ENCODE data around the gene DCBLD1.

DCBLD1 gene

DNA sequence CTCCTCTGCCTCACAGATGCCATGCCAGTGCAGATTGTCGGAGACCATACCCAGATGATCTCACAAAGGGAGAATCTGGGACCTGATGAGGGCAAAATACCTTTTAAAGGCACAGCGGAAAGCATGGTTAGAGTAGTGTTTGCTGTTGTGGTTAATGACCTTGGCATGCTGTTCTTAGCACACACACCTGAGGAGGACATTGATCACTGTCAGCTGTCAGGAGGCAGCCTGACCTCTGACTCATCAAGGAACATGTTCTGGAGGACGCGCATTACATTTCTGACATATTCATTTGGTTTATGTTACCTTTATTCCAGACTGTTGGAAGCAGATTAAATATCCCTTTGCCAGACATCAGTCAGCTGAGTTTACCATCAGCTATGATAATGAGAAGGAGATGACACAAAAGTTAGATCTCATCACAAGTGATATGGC is 62.7 kb downstream of the DCBLD1 start:
- H3K4me1 ChIP-seq (ENCODE audit: control insufficient read depth, insufficient read depth, low read length): peaks cover 2% of the 10 kb centered on the region; the same call in 1 of the 2 replicates
- WGBS (ENCODE audit: insufficient coverage, insufficient read length): no CpG with 5 or more reads among the region's 4 CpGs
- H3K27me3 ChIP-seq (ENCODE audit: control insufficient read depth, insufficient read depth, low read length): no peaks in the 10 kb centered on the region
- H3K4me3 ChIP-seq (ENCODE audit: low read length): no peak overlapping the region
- no peak overlapping the region for H3K27ac ChIP-seq (ENCODE audit: low read length)
- no peaks in the 10 kb centered on the region for H3K9me3 ChIP-seq (ENCODE audit: control insufficient read depth, insufficient read depth, low read length)
- H3K36me3 ChIP-seq (ENCODE audit: control insufficient read depth, insufficient read depth, low read length): no peaks in the 10 kb centered on the region
- DNase-seq (ENCODE audit: low read depth, low spot score): no peak

DNA sequence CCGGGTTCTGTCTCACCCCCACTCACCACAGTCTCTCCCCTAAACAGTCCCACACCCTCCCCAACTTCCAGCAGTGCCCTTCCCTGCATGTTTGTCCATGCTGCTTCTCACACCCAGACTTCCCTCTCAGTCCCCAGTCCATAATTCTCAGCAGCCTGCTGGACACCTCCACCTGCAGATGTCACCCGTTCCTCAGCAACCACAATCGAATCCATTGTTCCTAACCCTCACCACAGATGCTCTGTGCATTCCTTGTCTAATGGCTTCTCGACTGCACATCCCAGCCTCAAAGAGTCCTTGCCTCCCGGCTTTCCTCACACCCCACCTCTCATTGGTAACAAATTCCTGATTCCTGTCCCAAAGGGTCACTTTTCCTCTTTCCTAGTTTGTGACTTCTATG is 64.2 kb downstream of the DCBLD1 start:
- WGBS (ENCODE audit: insufficient coverage, insufficient read length): no CpG with 5 or more reads among the region's 5 CpGs
- H3K36me3 ChIP-seq (ENCODE audit: control insufficient read depth, insufficient read depth, low read length): no peaks in the 10 kb centered on the region
- no peak overlapping the region for H3K27ac ChIP-seq (ENCODE audit: low read length)
- no peaks in the 10 kb centered on the region for H3K27me3 ChIP-seq (ENCODE audit: control insufficient read depth, insufficient read depth, low read length)
- peaks cover 2% of the 10 kb centered on the region; the same call in 1 of the 2 replicates for H3K4me1 ChIP-seq (ENCODE audit: control insufficient read depth, insufficient read depth, low read length)
- DNase-seq (ENCODE audit: low read depth, low spot score): no peak
- H3K9me3 ChIP-seq (ENCODE audit: control insufficient read depth, insufficient read depth, low read length): no peaks in the 10 kb centered on the region
- no peak overlapping the region for H3K4me3 ChIP-seq (ENCODE audit: low read length)

DNA sequence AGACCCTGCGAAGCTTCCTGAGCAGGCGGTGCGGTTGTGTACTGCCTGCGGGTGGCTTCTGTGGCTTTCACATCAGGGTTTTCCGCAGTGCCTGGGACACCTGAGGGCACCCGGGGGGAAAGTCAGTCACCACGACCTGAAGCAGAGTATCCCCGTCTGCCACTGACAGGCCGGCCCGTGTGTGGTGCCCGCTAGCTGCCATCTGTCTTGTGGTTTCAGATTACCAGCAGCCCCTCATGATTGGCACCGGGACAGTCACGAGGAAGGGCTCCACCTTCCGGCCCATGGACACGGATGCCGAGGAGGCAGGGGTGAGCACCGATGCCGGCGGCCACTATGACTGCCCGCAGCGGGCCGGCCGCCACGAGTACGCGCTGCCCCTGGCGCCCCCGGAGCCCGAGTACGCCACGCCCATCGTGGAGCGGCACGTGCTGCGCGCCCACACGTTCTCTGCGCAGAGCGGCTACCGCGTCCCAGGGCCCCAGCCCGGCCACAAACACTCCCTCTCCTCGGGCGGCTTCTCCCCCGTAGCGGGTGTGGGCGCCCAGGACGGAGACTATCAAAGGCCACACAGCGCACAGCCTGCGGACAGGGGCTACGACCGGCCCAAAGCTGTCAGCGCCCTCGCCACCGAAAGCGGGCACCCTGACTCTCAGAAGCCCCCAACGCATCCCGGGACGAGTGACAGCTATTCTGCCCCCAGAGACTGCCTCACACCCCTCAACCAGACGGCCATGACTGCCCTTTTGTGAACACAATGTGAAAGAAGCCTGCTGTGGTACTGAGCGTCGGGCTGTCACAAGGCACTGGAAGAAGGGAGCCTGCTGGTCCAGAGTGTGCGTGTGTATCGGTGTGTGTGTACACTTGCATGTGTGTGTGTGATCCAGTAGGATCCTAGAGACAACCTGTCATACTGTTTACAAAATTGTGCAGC is 65.5 kb downstream of the DCBLD1 start:
- H3K27me3 ChIP-seq (ENCODE audit: control insufficient read depth, insufficient read depth, low read length): no peaks in the 10 kb centered on the region
- H3K9me3 ChIP-seq (ENCODE audit: control insufficient read depth, insufficient read depth, low read length): no peaks in the 10 kb centered on the region
- no peaks in the 10 kb centered on the region for H3K36me3 ChIP-seq (ENCODE audit: control insufficient read depth, insufficient read depth, low read length)
- H3K27ac ChIP-seq (ENCODE audit: low read length): no peak overlapping the region
- H3K4me1 ChIP-seq (ENCODE audit: control insufficient read depth, insufficient read depth, low read length): peaks cover 2% of the 10 kb centered on the region; the same call in 1 of the 2 replicates
- no peak for DNase-seq (ENCODE audit: low read depth, low spot score)
- no CpG with 5 or more reads among the region's 64 CpGs for WGBS (ENCODE audit: insufficient coverage, insufficient read length)
- H3K4me3 ChIP-seq (ENCODE audit: low read length): peak overlapping the region; percentile 24; the same call in 1 of the 2 replicates

DNA sequence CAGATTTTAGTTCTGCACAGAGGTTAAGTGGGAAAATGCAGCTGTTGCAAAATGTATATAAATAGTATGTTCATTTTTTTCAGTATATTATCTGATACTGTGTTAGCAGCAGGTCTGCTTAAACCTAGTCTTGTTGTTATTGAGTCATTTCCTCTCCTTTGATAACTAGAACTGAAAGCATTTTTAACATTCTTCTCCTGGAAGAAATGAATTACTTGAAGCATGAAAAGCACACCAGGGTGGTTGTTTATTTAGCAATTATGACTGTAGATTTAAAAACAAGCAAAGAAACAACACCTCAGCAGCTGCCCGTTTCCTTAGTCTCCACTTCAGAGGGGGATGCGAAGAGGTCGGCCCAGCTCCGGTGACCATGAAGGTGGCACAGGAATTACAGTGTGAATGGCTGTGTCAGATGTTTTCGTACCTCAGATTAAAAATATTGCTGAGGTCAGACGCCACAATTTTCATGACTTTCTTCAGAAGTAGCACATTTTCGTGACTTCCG is 66.4 kb downstream of the DCBLD1 start:
- no peak for DNase-seq (ENCODE audit: low read depth, low spot score)
- H3K4me3 ChIP-seq (ENCODE audit: low read length): no peak overlapping the region
- no peak overlapping the region for H3K27ac ChIP-seq (ENCODE audit: low read length)
- no CpG with 5 or more reads among the region's 8 CpGs for WGBS (ENCODE audit: insufficient coverage, insufficient read length)
- H3K9me3 ChIP-seq (ENCODE audit: control insufficient read depth, insufficient read depth, low read length): no peaks in the 10 kb centered on the region
- no peaks in the 10 kb centered on the region for H3K27me3 ChIP-seq (ENCODE audit: control insufficient read depth, insufficient read depth, low read length)
- peaks cover 2% of the 10 kb centered on the region; the same call in 1 of the 2 replicates for H3K4me1 ChIP-seq (ENCODE audit: control insufficient read depth, insufficient read depth, low read length)
- H3K36me3 ChIP-seq (ENCODE audit: control insufficient read depth, insufficient read depth, low read length): no peaks in the 10 kb centered on the region

DNA sequence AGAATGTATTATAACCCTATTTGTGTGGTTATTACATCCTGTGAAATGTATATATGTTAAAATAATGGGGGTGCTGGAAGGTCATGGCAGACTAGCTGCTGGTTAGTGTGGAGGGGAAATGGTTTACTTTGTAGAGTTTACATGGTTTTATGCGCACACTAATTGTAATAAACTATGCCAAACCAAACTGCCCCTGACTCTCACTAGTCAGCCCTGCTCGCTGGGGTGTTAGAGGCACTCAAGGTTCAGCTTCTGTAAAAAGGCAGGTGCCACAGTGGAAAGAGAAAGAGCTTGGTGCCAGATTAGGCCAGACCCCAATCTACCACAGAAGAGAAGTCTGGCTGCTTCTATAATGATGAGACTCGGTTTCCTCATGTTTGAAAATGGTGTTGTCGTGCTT is 67.1 kb downstream of the DCBLD1 start:
- Histone ChIP-seq H3K4me3 (ENCODE audit: low read length) (no peak overlapping the region), H3K4me1 (ENCODE audit: control insufficient read depth, insufficient read depth, low read length) (peaks cover 2% of the 10 kb centered on the region; the same call in 1 of the 2 replicates), H3K9me3 (ENCODE audit: control insufficient read depth, insufficient read depth, low read length) (no peaks in the 10 kb centered on the region), H3K27ac (ENCODE audit: low read length) (no peak overlapping the region), H3K27me3 (ENCODE audit: control insufficient read depth, insufficient read depth, low read length) (no peaks in the 10 kb centered on the region), H3K36me3 (ENCODE audit: control insufficient read depth, insufficient read depth, low read length) (no peaks in the 10 kb centered on the region)
- DNase-seq (ENCODE audit: low read depth, low spot score): no peak
- WGBS (ENCODE audit: insufficient coverage, insufficient read length): no CpG with 5 or more reads among the region's 4 CpGs

DNA sequence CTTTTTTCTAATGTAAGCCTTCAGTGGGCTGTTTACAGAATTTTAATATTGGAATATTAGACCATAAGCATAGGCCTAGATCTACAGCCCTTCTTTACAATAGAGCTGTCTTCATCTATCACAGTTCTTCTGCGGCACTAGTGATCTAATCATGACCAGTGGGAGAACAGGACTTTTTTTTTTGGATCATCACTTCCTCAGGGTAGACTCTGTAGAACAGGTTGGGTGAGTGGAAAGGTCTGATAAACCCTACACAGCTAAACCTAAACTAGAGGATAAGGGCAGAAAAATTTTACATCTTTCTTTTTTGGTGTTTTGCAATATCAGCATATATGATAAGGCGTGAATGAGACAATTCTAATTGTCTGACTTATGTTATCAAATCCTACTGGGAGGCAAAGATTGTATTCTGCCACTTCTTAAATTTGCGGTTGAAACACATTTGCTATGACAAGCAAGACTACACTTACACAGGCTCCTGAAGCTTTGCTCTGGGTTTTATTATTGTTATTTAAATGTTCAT is 67.7 kb downstream of the DCBLD1 start:
- H3K27me3 ChIP-seq (ENCODE audit: control insufficient read depth, insufficient read depth, low read length): no peaks in the 10 kb centered on the region
- no peak for DNase-seq (ENCODE audit: low read depth, low spot score)
- H3K9me3 ChIP-seq (ENCODE audit: control insufficient read depth, insufficient read depth, low read length): no peaks in the 10 kb centered on the region
- no peak overlapping the region for H3K4me3 ChIP-seq (ENCODE audit: low read length)
- no CpG with 5 or more reads among the region's 3 CpGs for WGBS (ENCODE audit: insufficient coverage, insufficient read length)
- H3K27ac ChIP-seq (ENCODE audit: low read length): no peak overlapping the region
- H3K4me1 ChIP-seq (ENCODE audit: control insufficient read depth, insufficient read depth, low read length): peaks cover 2% of the 10 kb centered on the region; the same call in 1 of the 2 replicates
- H3K36me3 ChIP-seq (ENCODE audit: control insufficient read depth, insufficient read depth, low read length): no peaks in the 10 kb centered on the region

DNA sequence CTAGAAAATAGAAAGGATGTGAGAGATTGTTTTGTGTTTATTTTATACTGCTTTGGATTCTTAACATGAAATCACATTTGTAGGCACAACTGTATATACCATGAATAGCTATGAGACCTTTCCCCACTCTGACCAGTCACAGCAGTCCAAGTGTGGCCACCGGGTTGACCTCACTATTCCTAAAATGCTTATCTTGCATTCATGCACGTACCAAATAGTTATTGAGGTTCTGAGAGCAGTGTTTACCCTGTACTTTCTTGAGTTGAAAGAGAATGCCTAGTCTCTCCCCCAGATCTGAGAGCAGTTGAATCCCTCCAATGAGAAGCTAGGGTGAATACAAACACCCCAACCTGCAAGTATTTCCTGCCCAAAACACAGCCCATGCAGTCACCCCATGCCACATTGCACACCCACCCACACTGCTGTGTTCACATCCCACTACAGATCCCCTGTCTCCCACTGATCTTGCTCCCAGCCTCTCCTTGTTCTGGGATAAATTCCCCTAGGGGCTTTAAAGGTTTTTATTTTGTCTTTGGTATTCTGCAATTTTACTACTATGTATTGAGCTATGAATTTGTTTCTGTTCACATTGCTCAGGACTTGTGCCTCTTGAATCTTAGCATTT is 68.3 kb downstream of the DCBLD1 start:
- no peaks in the 10 kb centered on the region for H3K9me3 ChIP-seq (ENCODE audit: control insufficient read depth, insufficient read depth, low read length)

DNA sequence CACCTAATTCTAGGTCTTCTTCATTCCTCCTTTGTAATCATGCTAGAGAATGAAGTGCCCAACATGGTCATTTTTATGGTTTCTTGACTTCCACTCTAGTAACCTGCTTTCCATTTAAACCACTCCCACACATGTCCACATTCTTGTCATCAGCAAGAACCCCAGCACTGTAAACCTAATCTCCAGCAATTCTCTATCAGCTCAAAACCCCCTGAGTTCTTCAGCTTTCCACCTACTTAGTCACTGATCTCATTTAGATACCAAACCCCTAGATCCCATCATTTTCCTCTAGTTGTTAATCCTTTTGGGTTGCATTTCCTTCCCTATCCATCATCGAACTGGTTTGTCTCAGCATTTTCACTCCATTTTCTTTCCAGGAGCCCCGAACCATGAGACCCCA is 70.1 kb downstream of the DCBLD1 start:
- Histone ChIP-seq H3K4me1 (ENCODE audit: control insufficient read depth, insufficient read depth, low read length) (peaks cover 2% of the 10 kb centered on the region; the same call in 1 of the 2 replicates), H3K27ac (ENCODE audit: low read length) (no peak overlapping the region), H3K9me3 (ENCODE audit: control insufficient read depth, insufficient read depth, low read length) (no peaks in the 10 kb centered on the region), H3K27me3 (ENCODE audit: control insufficient read depth, insufficient read depth, low read length) (no peaks in the 10 kb centered on the region), H3K36me3 (ENCODE audit: control insufficient read depth, insufficient read depth, low read length) (no peaks in the 10 kb centered on the region), H3K4me3 (ENCODE audit: low read length) (no peak overlapping the region)
- WGBS (ENCODE audit: insufficient coverage, insufficient read length): no CpG with 5 or more reads among the region's 2 CpGs
- no peak for DNase-seq (ENCODE audit: low read depth, low spot score)

More for the DNA sequence above, 68.3 kb downstream of the DCBLD1 start:
- Histone ChIP-seq H3K27me3 (ENCODE audit: control insufficient read depth, insufficient read depth, low read length) (no peaks in the 10 kb centered on the region), H3K4me3 (ENCODE audit: low read length) (no peak overlapping the region), H3K4me1 (ENCODE audit: control insufficient read depth, insufficient read depth, low read length) (peaks cover 2% of the 10 kb centered on the region; the same call in 1 of the 2 replicates), H3K27ac (ENCODE audit: low read length) (no peak overlapping the region), H3K36me3 (ENCODE audit: control insufficient read depth, insufficient read depth, low read length) (no peaks in the 10 kb centered on the region)
- no peak for DNase-seq (ENCODE audit: low read depth, low spot score)
- WGBS (ENCODE audit: insufficient coverage, insufficient read length): no CpG with 5 or more reads among the region's 2 CpGs

DNA sequence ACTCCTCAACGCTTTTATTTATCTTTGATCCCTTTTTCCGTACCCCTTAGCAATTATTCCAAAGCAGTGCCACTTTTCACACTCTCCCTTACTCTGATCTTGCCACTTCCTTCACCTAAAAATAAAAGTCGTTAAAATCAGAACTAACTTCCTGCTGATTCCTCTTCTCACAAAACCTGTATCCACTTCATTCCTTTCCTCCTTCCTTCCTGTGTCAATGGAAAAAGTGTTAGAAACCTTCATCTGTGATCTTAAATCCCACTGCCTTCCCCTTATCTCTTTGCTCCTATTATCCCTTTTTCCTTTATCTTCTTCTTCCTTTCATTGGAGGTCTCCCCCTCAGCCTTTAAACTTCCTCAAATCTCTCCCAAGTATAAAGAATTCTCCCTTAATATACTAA is 70.7 kb downstream of the DCBLD1 start:
- Histone ChIP-seq H3K27me3 (ENCODE audit: control insufficient read depth, insufficient read depth, low read length) (no peaks in the 10 kb centered on the region), H3K27ac (ENCODE audit: low read length) (no peak overlapping the region), H3K36me3 (ENCODE audit: control insufficient read depth, insufficient read depth, low read length) (no peaks in the 10 kb centered on the region), H3K4me3 (ENCODE audit: low read length) (no peak overlapping the region), H3K9me3 (ENCODE audit: control insufficient read depth, insufficient read depth, low read length) (no peaks in the 10 kb centered on the region), H3K4me1 (ENCODE audit: control insufficient read depth, insufficient read depth, low read length) (peaks cover 2% of the 10 kb centered on the region; the same call in 1 of the 2 replicates)
- WGBS (ENCODE audit: insufficient coverage, insufficient read length): no CpG with 5 or more reads among the region's 3 CpGs
- no peak for DNase-seq (ENCODE audit: low read depth, low spot score)

DNA sequence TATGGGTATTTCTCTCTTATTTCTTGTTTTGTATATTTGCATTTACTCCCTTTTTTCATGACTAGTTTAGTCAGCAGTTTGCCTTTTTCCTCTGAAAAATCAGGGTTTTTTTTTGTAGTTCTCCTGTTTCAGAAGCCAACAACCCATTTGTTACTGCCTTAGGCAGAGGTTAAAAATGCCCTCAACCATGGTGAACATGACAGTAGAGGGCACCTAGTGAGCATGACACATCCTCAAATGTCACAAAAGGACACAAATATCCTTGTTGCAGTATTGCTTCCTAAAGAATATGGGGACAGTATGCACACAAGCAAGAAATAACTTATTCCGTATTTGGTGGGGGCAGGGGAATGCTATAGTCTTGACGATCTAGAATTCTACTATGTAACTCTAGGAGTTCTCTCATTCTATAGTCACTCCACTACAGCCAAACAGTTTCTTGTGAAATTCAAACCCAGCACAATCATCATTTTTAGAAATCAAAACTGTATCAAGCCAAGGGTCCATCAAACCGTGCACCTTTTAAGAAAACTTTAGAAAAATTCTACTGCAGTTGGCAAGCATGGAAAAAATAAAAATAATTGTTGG is 72.9 kb downstream of the DCBLD1 start:
- no peak for DNase-seq (ENCODE audit: low read depth, low spot score)
- no peak overlapping the region for H3K27ac ChIP-seq (ENCODE audit: low read length)
- no peaks in the 10 kb centered on the region for H3K4me1 ChIP-seq (ENCODE audit: control insufficient read depth, insufficient read depth, low read length)
- H3K27me3 ChIP-seq (ENCODE audit: control insufficient read depth, insufficient read depth, low read length): no peaks in the 10 kb centered on the region
- no CpG with 5 or more reads among the region's 3 CpGs for WGBS (ENCODE audit: insufficient coverage, insufficient read length)
- no peaks in the 10 kb centered on the region for H3K36me3 ChIP-seq (ENCODE audit: control insufficient read depth, insufficient read depth, low read length)
- no peaks in the 10 kb centered on the region for H3K9me3 ChIP-seq (ENCODE audit: control insufficient read depth, insufficient read depth, low read length)
- H3K4me3 ChIP-seq (ENCODE audit: low read length): no peak overlapping the region
